K562 (cell line): ENCODE results near the gene CCDC148. TPM values are rescaled to one million over a fixed set of nuclear protein-coding genes. Genes with fewer than 3 reads are reported as not detected.

ENCODE experiments used
- CBX3 ChIP-seq, 2 experiments: IDR thresholded peaks; 1 replicate in 1 of 2; 2 replicates in 1 of 2; pipeline ENCODE4 v1.6.1; 2012; ENCODE audit warnings: inconsistent platforms in 2 of 2, low read length in 2 of 2, borderline replicate concordance in 1 of 2, control low read depth in 1 of 2
- KDM1A ChIP-seq, 2 experiments: fragments of 450-650 bp; IDR thresholded peaks; 2 replicates each; pipeline ENCODE4 v1.6.1; 2016; ENCODE audit warnings: mild to moderate bottlenecking in 2 of 2
- LEF1 ChIP-seq: fragments of 450-650 bp; IDR thresholded peaks from 2 replicates; pipeline ENCODE4 v1.6.1; 2016; ENCODE audit warnings: mild to moderate bottlenecking
- PHB2 ChIP-seq: fragments of 450-650 bp; IDR thresholded peaks from 2 replicates; pipeline ENCODE4 v1.6.1; 2017; ENCODE audit warnings: low read depth
- PKNOX1 ChIP-seq: fragments of 450-650 bp; IDR thresholded peaks from 2 replicates; pipeline ENCODE4 v1.6.1; 2016
- PML ChIP-seq: IDR thresholded peaks from 2 replicates; pipeline ENCODE4 v1.6.1; 2012; ENCODE audit warnings: low read length, inconsistent platforms
- SMARCA4 ChIP-seq: fragments of 450-650 bp; IDR thresholded peaks from 2 replicates; pipeline ENCODE4 v1.6.1; 2016
- SMARCC2 ChIP-seq: fragments of 450-650 bp; IDR thresholded peaks from 2 replicates; pipeline ENCODE4 v1.6.1; 2017; ENCODE audit warnings: antibody characterized with exemption, moderate library complexity, mild to moderate bottlenecking, low read depth
- TRIM24 ChIP-seq, 2 experiments: fragments of 450-650 bp; IDR thresholded peaks; 2 replicates each; pipeline ENCODE4 v1.6.1; 2016
- YY1 ChIP-seq, 3 experiments: IDR thresholded peaks; 2 replicates each; pipeline ENCODE4 v1.6.1; 2011; ENCODE audit warnings: low read length in 2 of 3, mild to moderate bottlenecking in 2 of 3, moderate library complexity in 2 of 3, borderline replicate concordance in 1 of 3, control low read depth in 1 of 3, low read depth in 1 of 3; ENCODE audit not compliant: insufficient read depth in 3 of 3, insufficient replicate concordance in 2 of 3, control insufficient read depth in 1 of 3, insufficient read length in 1 of 3; ENCODE audit errors: extremely low read depth in 1 of 3
- ZBTB40 ChIP-seq, 2 experiments: fragments of 450-650 bp in 1 of 2; sonication (generic) in 1 of 2; formaldehyde crosslinking in 1 of 2; IDR thresholded peaks; 2 replicates each; pipeline versions ENCODE4 v1.7.1 to v1.9.0; 2016 to 2022; ENCODE audit warnings: inconsistent platforms in 1 of 2, mild to moderate bottlenecking in 1 of 2, missing genetic modification reagents in 1 of 2
- polyA plus RNA-seq, 8 experiments: library from polyadenylated mRNA; depleted of rRNA in 4 of 8; stranded (reverse) in 5 of 8; unstranded in 3 of 8; fragments of >200 nt; fragmentation: Nextera tagmentation in 2 of 8; fragmentation: Illumina TruSeq in 1 of 8; extraction: Ambion mirVana in 2 of 8; extraction: Trizol in 1 of 8; gene quantifications; 2 replicates each; pipeline versions ENCODE4 v1.2.1 to v1.2.3, GENCODE V29; 2011 to 2014; ENCODE audit warnings: inconsistent platforms in 1 of 8, missing spikeins in 1 of 8
- total RNA-seq, 7 experiments: library from RNA; depleted of rRNA in 6 of 7; stranded (reverse); fragments of >200 nt in 6 of 7; fragmentation: Illumina TruSeq in 2 of 7; extraction: Trizol in 2 of 7; gene quantifications; 2 replicates each; pipeline versions ENCODE4 v1.2.1 to v1.2.3, GENCODE V29; 2011 to 2021; ENCODE audit warnings: low replicate concordance in 1 of 7
- TF ChIP-seq, protein P1 (sequence below), 2 experiments: fragments of 450-650 bp; IDR thresholded peaks; 2 replicates each; pipeline ENCODE4 v1.6.1; 2018; ENCODE audit warnings: mild to moderate bottlenecking in 2 of 2, low read depth in 1 of 2; ENCODE audit not compliant: partially characterized antibody in 2 of 2

The CCDC148 gene
- total and polyA plus RNA-seq, 9 of the 15 experiments (the other 6 are each of a cell fraction or from before 2014, with no cell fraction given) = 0.10 to 1.4 (median 0.65) TPM

DNA sequence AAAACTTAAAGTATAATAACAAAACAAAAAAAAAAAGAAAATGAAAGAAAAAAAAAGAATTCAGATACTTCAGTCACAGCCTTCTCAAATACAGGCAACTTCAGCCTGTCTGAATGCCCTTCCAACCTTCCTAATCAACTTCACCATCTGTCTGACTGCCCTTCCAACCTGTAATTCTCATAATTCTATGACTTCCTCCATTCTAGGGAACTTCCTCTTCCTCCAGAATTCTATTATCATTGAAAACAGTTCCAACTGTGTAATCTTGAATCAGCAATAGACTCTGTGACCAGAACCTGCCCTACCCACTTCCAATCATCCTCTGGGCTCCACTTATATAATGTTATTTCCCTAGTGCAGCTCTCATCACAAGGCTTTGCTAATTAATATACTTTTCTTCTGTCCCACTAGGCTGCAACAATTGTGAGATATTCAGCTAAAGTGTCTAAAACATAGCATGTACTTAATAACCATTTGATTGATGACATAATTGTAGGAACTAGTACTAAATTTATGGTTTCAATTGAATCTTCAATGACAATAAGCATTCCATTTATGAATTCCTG is 227.5 kb downstream of the CCDC148 start (continued):
- peak in 1 of 2 experiments; percentile 40; a peak in 2 of 3 replicates for TF ChIP-seq CBX3 (IDR thresholded peaks at IDR 0.05; ENCODE audit: borderline replicate concordance in 1 of 2, low read length in 2 of 2)
- TF ChIP-seq PHB2 = peak; percentile 82
- no peak for TF ChIP-seq YY1 (IDR thresholded peaks at IDR 0.05; ENCODE audit: borderline replicate concordance in 1 of 3, control insufficient read depth in 1 of 3, extremely low read depth in 1 of 3, insufficient read depth in 3 of 3, insufficient read length in 1 of 3, insufficient replicate concordance in 2 of 3, low read depth in 1 of 3, low read length in 2 of 3)
- TF ChIP-seq TRIM24 (IDR thresholded peaks at IDR 0.05) = peak; percentile 93 to 94
- peak; percentile 52 to 53; a peak in 2 of 4 replicates for TF ChIP-seq KDM1A (IDR thresholded peaks at IDR 0.05)
- TF ChIP-seq ZBTB40 (IDR thresholded peaks at IDR 0.05) = peak; percentile 58; the same call in 1 of the 2 replicates
- no peak for TF ChIP-seq ZBTB40 (CRISPR knock-in tag; IDR thresholded peaks at IDR 0.05)
- peak; percentile 91 for TF ChIP-seq PML
- peak; percentile 70; the same call in 1 of the 2 replicates for TF ChIP-seq LEF1
- TF ChIP-seq, protein P1, sequence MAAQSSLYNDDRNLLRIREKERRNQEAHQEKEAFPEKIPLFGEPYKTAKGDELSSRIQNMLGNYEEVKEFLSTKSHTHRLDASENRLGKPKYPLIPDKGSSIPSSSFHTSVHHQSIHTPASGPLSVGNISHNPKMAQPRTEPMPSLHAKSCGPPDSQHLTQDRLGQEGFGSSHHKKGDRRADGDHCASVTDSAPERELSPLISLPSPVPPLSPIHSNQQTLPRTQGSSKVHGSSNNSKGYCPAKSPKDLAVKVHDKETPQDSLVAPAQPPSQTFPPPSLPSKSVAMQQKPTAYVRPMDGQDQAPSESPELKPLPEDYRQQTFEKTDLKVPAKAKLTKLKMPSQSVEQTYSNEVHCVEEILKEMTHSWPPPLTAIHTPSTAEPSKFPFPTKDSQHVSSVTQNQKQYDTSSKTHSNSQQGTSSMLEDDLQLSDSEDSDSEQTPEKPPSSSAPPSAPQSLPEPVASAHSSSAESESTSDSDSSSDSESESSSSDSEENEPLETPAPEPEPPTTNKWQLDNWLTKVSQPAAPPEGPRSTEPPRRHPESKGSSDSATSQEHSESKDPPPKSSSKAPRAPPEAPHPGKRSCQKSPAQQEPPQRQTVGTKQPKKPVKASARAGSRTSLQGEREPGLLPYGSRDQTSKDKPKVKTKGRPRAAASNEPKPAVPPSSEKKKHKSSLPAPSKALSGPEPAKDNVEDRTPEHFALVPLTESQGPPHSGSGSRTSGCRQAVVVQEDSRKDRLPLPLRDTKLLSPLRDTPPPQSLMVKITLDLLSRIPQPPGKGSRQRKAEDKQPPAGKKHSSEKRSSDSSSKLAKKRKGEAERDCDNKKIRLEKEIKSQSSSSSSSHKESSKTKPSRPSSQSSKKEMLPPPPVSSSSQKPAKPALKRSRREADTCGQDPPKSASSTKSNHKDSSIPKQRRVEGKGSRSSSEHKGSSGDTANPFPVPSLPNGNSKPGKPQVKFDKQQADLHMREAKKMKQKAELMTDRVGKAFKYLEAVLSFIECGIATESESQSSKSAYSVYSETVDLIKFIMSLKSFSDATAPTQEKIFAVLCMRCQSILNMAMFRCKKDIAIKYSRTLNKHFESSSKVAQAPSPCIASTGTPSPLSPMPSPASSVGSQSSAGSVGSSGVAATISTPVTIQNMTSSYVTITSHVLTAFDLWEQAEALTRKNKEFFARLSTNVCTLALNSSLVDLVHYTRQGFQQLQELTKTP (IDR thresholded peaks at IDR 0.05; ENCODE audit: low read depth in 1 of 2, partially characterized antibody in 2 of 2) = peak in 1 of 2 experiments; percentile 40
- TF ChIP-seq SMARCC2 = peak; percentile 70; the same call in 1 of the 2 replicates
- TF ChIP-seq SMARCA4 = peak; percentile 93
- peak; percentile 54; the same call in 1 of the 2 replicates for TF ChIP-seq PKNOX1
